H9 (cell line): Measurements from ENCODE around the gene ENPEP. TPM values are rescaled to one million over a fixed set of nuclear protein-coding genes. Genes with fewer than 3 reads are reported as not detected.

Experiments used
- DNase-seq: peaks from one replicate; pipeline ENCODE4 v3.0.0-alpha.2; 2017
- H2AFZ ChIP-seq: one replicate; pipeline ENCODE4 v1.6.1; 2013; ENCODE audit warnings: mild to moderate bottlenecking, low read length, control low read depth, moderate library complexity
- H2AK5ac ChIP-seq: 2 replicates; pipeline ENCODE4 v1.6.1; 2013; ENCODE audit warnings: low read length, control low read depth, mixed read lengths; ENCODE audit not compliant: insufficient read length
- H2BK120ac ChIP-seq: one replicate; pipeline ENCODE4 v1.6.1; 2013; ENCODE audit warnings: low read depth, mild to moderate bottlenecking, low read length, control low read depth, inconsistent platforms; ENCODE audit not compliant: poor library complexity, severe bottlenecking
- H2BK12ac ChIP-seq: 2 replicates; pipeline ENCODE4 v1.6.1; 2013; ENCODE audit warnings: low read length, control low read depth, mixed read lengths, low read depth; ENCODE audit not compliant: insufficient read length
- H2BK15ac ChIP-seq: 2 replicates; pipeline ENCODE4 v1.6.1; 2013; ENCODE audit warnings: low read depth, low read length, control low read depth
- H2BK20ac ChIP-seq: one replicate; pipeline ENCODE4 v1.6.1; 2013; ENCODE audit warnings: low read depth, mild to moderate bottlenecking, low read length, control low read depth, inconsistent platforms; ENCODE audit not compliant: poor library complexity, severe bottlenecking
- H2BK5ac ChIP-seq: 2 replicates; pipeline ENCODE4 v1.6.1; 2013; ENCODE audit warnings: low read length, control low read depth, mixed read lengths; ENCODE audit not compliant: insufficient read length
- H3K14ac ChIP-seq: 2 replicates; pipeline ENCODE4 v1.6.1; 2013; ENCODE audit warnings: low read length, control low read depth; ENCODE audit not compliant: insufficient read depth
- H3K18ac ChIP-seq: 2 replicates; pipeline ENCODE4 v1.6.1; 2013; ENCODE audit warnings: low read depth, mild to moderate bottlenecking, mixed read lengths, low read length, control low read depth; ENCODE audit not compliant: insufficient read length
- H3K23ac ChIP-seq: 2 replicates; pipeline ENCODE4 v1.6.1; 2013; ENCODE audit warnings: low read length, control low read depth, mixed read lengths, low read depth; ENCODE audit not compliant: insufficient read length
- H3K23me2 ChIP-seq: 2 replicates; pipeline ENCODE4 v1.6.1; 2013; ENCODE audit warnings: low read depth, mild to moderate bottlenecking, mixed read lengths, low read length, control low read depth; ENCODE audit not compliant: insufficient read length, poor library complexity, severe bottlenecking
- H3K27ac ChIP-seq: 2 replicates; pipeline ENCODE4 v1.5.1; 2013; ENCODE audit warnings: low read length, control low read depth, mixed read lengths, low read depth; ENCODE audit not compliant: insufficient read length
- H3K27me3 ChIP-seq: 2 replicates; pipeline ENCODE4 v1.6.1; 2013; ENCODE audit warnings: low read length, control low read depth, inconsistent platforms; ENCODE audit not compliant: insufficient read depth
- H3K4ac ChIP-seq: 2 replicates; pipeline ENCODE4 v1.6.1; 2013; ENCODE audit warnings: low read depth, mild to moderate bottlenecking, control low read depth, inconsistent platforms, low read length, moderate library complexity
- H3K4me1 ChIP-seq: 2 replicates; pipeline ENCODE4 v1.6.1; 2013; ENCODE audit warnings: low read length, control low read depth, inconsistent platforms; ENCODE audit not compliant: insufficient read depth
- H3K4me2 ChIP-seq: 2 replicates; pipeline ENCODE4 v1.6.1; 2013; ENCODE audit warnings: low read length, control low read depth, mixed read lengths; ENCODE audit not compliant: insufficient read length, insufficient read depth
- H3K56ac ChIP-seq: 2 replicates; pipeline ENCODE4 v1.6.1; 2013; ENCODE audit warnings: low read depth, mild to moderate bottlenecking, mixed read lengths, low read length, control low read depth; ENCODE audit not compliant: insufficient read length
- H3K79me1 ChIP-seq: 2 replicates; pipeline ENCODE4 v1.6.1; 2013; ENCODE audit warnings: low read depth, mild to moderate bottlenecking, moderate library complexity, low read length, control low read depth, inconsistent platforms; ENCODE audit not compliant: insufficient read depth, poor library complexity, severe bottlenecking
- H3K79me2 ChIP-seq: 2 replicates; pipeline ENCODE4 v1.6.1; 2013; ENCODE audit warnings: low read length, control low read depth, inconsistent platforms; ENCODE audit not compliant: insufficient read depth
- H3K9ac ChIP-seq: 2 replicates; pipeline ENCODE4 v1.6.1; 2013; ENCODE audit warnings: low read length, control low read depth, mixed read lengths; ENCODE audit not compliant: insufficient read length; ENCODE audit errors: extremely low read depth
- H3K9me3 ChIP-seq: one replicate; pipeline ENCODE4 v1.6.1; 2013; ENCODE audit warnings: low read depth, low read length, inconsistent platforms; ENCODE audit not compliant: control insufficient read depth
- H3T11ph ChIP-seq: one replicate; pipeline ENCODE4 v1.6.1; 2013; ENCODE audit warnings: mild to moderate bottlenecking, low read length, control low read depth, inconsistent platforms
- H4K20me1 ChIP-seq: one replicate; pipeline ENCODE4 v1.6.1; 2013; ENCODE audit not compliant: control insufficient read depth, insufficient read length, insufficient read depth
- H4K5ac ChIP-seq: 2 replicates; pipeline ENCODE4 v1.6.1; 2013; ENCODE audit warnings: low read depth, mild to moderate bottlenecking, mixed read lengths, low read length, control low read depth; ENCODE audit not compliant: insufficient read length
- H4K8ac ChIP-seq: replicated peaks from 2 replicates; pipeline ENCODE4 v1.6.1; 2013; ENCODE audit warnings: low read length, control low read depth, mixed read lengths, low read depth; ENCODE audit not compliant: insufficient read length
- H4K91ac ChIP-seq: 2 replicates; pipeline ENCODE4 v1.6.1; 2013; ENCODE audit warnings: low read depth, mild to moderate bottlenecking, moderate library complexity, mixed read lengths, low read length, control low read depth; ENCODE audit not compliant: insufficient read length
- H3K27ac Mint-ChIP-seq, 3 experiments: 2 replicates in 2 of 3; 3 replicates in 1 of 3; pipeline ENCODE4 v1.8.0; 2020 to 2021; ENCODE audit warnings: mixed read lengths in 3 of 3, mild to moderate bottlenecking in 1 of 3, moderate library complexity in 1 of 3
- H3K27me3 Mint-ChIP-seq: 2 replicates; pipeline ENCODE4 v1.8.0; 2021; ENCODE audit warnings: low read depth, mild to moderate bottlenecking, moderate library complexity, mixed read lengths
- H3K36me3 Mint-ChIP-seq, 3 experiments: 2 replicates in 2 of 3; 3 replicates in 1 of 3; pipeline ENCODE4 v1.8.0; 2020 to 2021; ENCODE audit warnings: low read depth in 3 of 3, mixed read lengths in 3 of 3; ENCODE audit not compliant: insufficient read depth in 1 of 3
- H3K4me1 Mint-ChIP-seq, 2 experiments: 2 replicates each; pipeline ENCODE4 v1.8.0; 2020; ENCODE audit warnings: mixed read lengths in 2 of 2
- H3K4me3 Mint-ChIP-seq, 2 experiments: 2 replicates in 1 of 2; 3 replicates in 1 of 2; pipeline ENCODE4 v1.8.0; 2020 to 2021; ENCODE audit warnings: mild to moderate bottlenecking in 2 of 2, mixed read lengths in 2 of 2, moderate library complexity in 1 of 2
- H3K9me3 Mint-ChIP-seq, 2 experiments: 2 replicates in 1 of 2; 3 replicates in 1 of 2; pipeline ENCODE4 v1.8.0; 2020; ENCODE audit warnings: mild to moderate bottlenecking in 2 of 2, mixed read lengths in 2 of 2, moderate library complexity in 1 of 2
- CTCF ChIP-seq: fragments of 200-600 bp; sonication (generic); conservative IDR thresholded peaks from 3 replicates; pipeline ENCODE4 v1.8.0; 2021; ENCODE audit warnings: antibody characterized with exemption, mild to moderate bottlenecking
- WGBS: extraction: QIAGEN DNeasy Blood & Tissue Kit; methylation state at CpG from one replicate; pipeline ENCODE4 v1.1.7; 2013; ENCODE audit warnings: missing lambda C conversion rate, low lambda C conversion rate, mixed read lengths; ENCODE audit not compliant: insufficient read length; ENCODE audit errors: extremely low coverage; 5-methylcytosine and 5-hydroxymethylcytosine counted together
- total RNA-seq: library from RNA; stranded (reverse); gene quantifications from 2 replicates; pipeline ENCODE4 v1.2.1, GENCODE V29; 2021

ENPEP gene
- total RNA-seq, 1 experiment from 2014 or later = 0.44 TPM

GRCh38 chr4:110483516-110483915 lies 7.6 kb downstream of the ENPEP start:
- Histone ChIP-seq H3K23me2 (no peaks in the 10 kb centered on the region), H2AK5ac (no peak overlapping the region), H3K23ac (no peak overlapping the region), H3K9me3 (no peaks in the 10 kb centered on the region), H2BK5ac (no peak overlapping the region), H2BK12ac (no peak overlapping the region), H4K5ac (no peak overlapping the region), H2BK120ac (no peak overlapping the region), H3K27ac (no peak overlapping the region), H2AFZ (no peak overlapping the region), H4K20me1 (no peaks in the 10 kb centered on the region), H3K27me3 (no peaks in the 10 kb centered on the region), H3K79me2 (no peaks in the 10 kb centered on the region), H4K8ac (no peak overlapping the region), H3K14ac (no peak overlapping the region), H2BK20ac (no peak overlapping the region), H3K79me1 (no peaks in the 10 kb centered on the region), H3K9ac (no peak overlapping the region), H3K56ac (no peak overlapping the region), H3T11ph (no peak overlapping the region), H2BK15ac (no peak overlapping the region), H3K18ac (no peak overlapping the region), H3K4ac (no peak overlapping the region), H3K4me2 (no peak overlapping the region), H3K4me1 (no peaks in the 10 kb centered on the region; the same call in 1 of the 2 replicates), H4K91ac (no peak overlapping the region)
- Mint-ChIP-seq H3K27me3 (peaks cover 13% of the 10 kb centered on the region), H3K27ac (no peak overlapping the region), H3K36me3 (no peaks in the 10 kb centered on the region; a peak in 1 of 7 replicates), H3K9me3 (no peaks in the 10 kb centered on the region), H3K4me1 (peaks cover 30 to 34% of the 10 kb centered on the region in 2 experiments), H3K4me3 (no peak overlapping the region)
- no peak for TF ChIP-seq CTCF
- no CpG with 5 or more reads among the region's 5 CpGs for WGBS
- DNase-seq = no peak
